ENCODE data around the gene ANKIB1. TPM values are rescaled to one million over a fixed set of nuclear protein-coding genes. Genes with fewer than 3 reads are reported as not detected.
"Not testable (repeated sequence)": the region's sequence is repeated elsewhere in the genome, so short reads cannot be mapped to it uniquely, and the experiment has no call there.

The ANKIB1 gene
- polyA plus RNA-seq, 1 donor (not counting 4 experiments of a cell fraction or from before 2014, with no cell fraction given) = 37.0 TPM

DNA sequence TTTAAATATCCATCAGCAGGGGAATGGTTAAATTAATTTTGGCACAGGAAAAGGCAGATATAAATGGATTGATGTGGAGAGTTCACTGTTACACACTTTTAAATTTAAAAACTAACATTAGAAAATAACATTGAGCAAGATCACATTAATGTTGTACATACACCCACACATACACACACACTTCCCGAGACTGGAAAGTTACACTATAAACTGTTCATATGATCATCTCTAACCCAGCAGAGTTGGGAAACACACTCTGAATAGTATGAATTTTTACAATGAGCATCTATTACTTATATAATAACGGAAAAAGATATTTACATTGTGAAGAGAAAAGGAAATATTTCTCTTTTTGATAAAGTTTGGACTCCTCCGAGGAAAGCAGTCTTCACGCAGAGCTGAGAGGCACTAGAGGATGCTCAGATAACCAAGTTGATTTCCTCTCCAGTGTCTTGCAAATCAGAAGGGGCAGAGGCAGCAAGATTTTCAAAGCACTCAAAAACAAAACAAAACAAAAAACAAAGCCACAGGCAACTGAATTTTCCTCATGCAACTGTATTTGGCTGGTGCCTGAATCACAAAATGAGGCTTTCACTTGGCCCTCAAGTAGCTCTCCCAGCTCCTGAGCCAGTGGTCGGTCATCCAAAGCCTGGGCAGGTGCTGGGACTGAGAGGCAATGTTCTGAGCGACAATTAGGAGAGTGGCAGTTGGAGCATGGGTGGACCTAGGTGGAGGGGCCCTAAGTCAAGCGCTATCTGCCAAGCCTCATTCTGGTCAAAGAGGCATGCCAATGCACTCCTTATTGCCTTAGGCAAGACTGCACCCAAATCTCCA lies 191.1 kb downstream of the ANKIB1 start:
- no peak for TF ChIP-seq EZH2 (IDR thresholded peaks at IDR 0.05; ENCODE audit: low read length)
- TF ChIP-seq, protein P1, sequence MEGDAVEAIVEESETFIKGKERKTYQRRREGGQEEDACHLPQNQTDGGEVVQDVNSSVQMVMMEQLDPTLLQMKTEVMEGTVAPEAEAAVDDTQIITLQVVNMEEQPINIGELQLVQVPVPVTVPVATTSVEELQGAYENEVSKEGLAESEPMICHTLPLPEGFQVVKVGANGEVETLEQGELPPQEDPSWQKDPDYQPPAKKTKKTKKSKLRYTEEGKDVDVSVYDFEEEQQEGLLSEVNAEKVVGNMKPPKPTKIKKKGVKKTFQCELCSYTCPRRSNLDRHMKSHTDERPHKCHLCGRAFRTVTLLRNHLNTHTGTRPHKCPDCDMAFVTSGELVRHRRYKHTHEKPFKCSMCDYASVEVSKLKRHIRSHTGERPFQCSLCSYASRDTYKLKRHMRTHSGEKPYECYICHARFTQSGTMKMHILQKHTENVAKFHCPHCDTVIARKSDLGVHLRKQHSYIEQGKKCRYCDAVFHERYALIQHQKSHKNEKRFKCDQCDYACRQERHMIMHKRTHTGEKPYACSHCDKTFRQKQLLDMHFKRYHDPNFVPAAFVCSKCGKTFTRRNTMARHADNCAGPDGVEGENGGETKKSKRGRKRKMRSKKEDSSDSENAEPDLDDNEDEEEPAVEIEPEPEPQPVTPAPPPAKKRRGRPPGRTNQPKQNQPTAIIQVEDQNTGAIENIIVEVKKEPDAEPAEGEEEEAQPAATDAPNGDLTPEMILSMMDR (optimal IDR thresholded peaks at IDR 0.05 in 1 of 3, IDR thresholded peaks at IDR 0.05 in 1 of 3, conservative IDR thresholded peaks at IDR 0.05 in 1 of 3; ENCODE audit: extremely low read depth in 1 of 3, insufficient read depth in 2 of 3, low read length in 3 of 3) = no peak
- Histone ChIP-seq H3K36me3 (ENCODE audit: control insufficient read depth in 2 of 2, extremely low read depth in 1 of 2, insufficient read depth in 2 of 2, low read length in 2 of 2) (no peaks in the 10 kb centered on the region), H3K9me3 (ENCODE audit: control insufficient read depth, low read depth, low read length) (no peaks in the 10 kb centered on the region), H3K9me1 (ENCODE audit: control insufficient read depth, extremely low read depth, insufficient read depth, low read length) (no peaks in the 10 kb centered on the region), H3K27ac (ENCODE audit: control insufficient read depth, insufficient read depth, low read length) (no peak overlapping the region), H3K27me3 (ENCODE audit: control insufficient read depth, extremely low read depth, insufficient read depth, low read length) (peaks cover 3% of the 10 kb centered on the region), H3K4me2 (ENCODE audit: control insufficient read depth, extremely low read depth, insufficient read depth, low read depth, low read length) (no peak overlapping the region), H3K79me2 (ENCODE audit: control insufficient read depth, insufficient read depth, low read length) (no peaks in the 10 kb centered on the region), H3K4me3 (ENCODE audit: control insufficient read depth in 2 of 3, extremely low read depth in 1 of 3, insufficient read depth in 2 of 3, low read depth in 1 of 3, low read length in 3 of 3) (no peak overlapping the region), H4K20me1 (ENCODE audit: control insufficient read depth, extremely low read depth, insufficient read depth, low read length) (no peaks in the 10 kb centered on the region), H2AFZ (ENCODE audit: control insufficient read depth, low read length) (no peak overlapping the region), H3K4me1 (ENCODE audit: control insufficient read depth, extremely low read depth, insufficient read depth, low read length) (no peaks in the 10 kb centered on the region), H3K9ac (ENCODE audit: control insufficient read depth, extremely low read depth, insufficient read depth, low read length) (no peak overlapping the region)
- DNase-seq (ENCODE audit: low read depth, low spot score) (no peak), FAIRE-seq (no peak)
- dilution Hi-C loops (cut with MboI; ENCODE audit: extremely low pct_ligation_motif_present, low sequenced_read_pairs) = no loop called here

DNA sequence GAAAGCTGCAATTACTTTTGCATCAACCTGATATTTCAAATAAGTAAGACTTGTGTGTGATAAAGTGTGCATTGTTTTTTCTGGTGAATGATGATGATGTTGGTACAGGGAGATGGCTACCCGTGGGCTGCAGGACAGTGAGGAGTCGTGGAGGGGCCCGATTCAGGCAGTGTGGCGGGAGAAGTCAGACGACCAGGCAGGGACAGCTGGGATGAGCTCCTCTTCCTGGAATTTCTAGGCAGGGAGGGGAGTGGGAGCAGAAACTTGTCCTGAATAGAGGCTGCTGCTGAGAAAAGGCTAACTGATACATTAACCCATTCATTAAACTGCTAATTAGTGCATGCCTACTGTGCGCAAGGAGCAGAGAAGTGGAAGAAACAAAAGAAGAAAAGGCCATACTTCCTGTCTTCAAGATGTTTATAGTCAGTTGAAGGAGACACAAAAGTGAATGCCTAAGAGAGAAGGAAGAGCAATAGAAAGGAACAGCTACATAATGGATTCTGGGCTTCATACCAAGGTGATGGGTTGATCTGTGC lies 192.2 kb downstream of the ANKIB1 start:
- Histone ChIP-seq H3K27ac (ENCODE audit: control insufficient read depth, insufficient read depth, low read length) (no peak overlapping the region), H3K4me3 (ENCODE audit: control insufficient read depth in 2 of 3, extremely low read depth in 1 of 3, insufficient read depth in 2 of 3, low read depth in 1 of 3, low read length in 3 of 3) (no peak overlapping the region), H3K9me1 (ENCODE audit: control insufficient read depth, extremely low read depth, insufficient read depth, low read length) (no peaks in the 10 kb centered on the region), H3K4me1 (ENCODE audit: control insufficient read depth, extremely low read depth, insufficient read depth, low read length) (no peaks in the 10 kb centered on the region), H3K4me2 (ENCODE audit: control insufficient read depth, extremely low read depth, insufficient read depth, low read depth, low read length) (no peak overlapping the region), H3K9ac (ENCODE audit: control insufficient read depth, extremely low read depth, insufficient read depth, low read length) (no peak overlapping the region), H3K27me3 (ENCODE audit: control insufficient read depth, extremely low read depth, insufficient read depth, low read length) (peaks cover 3% of the 10 kb centered on the region), H2AFZ (ENCODE audit: control insufficient read depth, low read length) (no peak overlapping the region), H3K36me3 (ENCODE audit: control insufficient read depth in 2 of 2, extremely low read depth in 1 of 2, insufficient read depth in 2 of 2, low read length in 2 of 2) (no peaks in the 10 kb centered on the region), H3K9me3 (ENCODE audit: control insufficient read depth, low read depth, low read length) (no peaks in the 10 kb centered on the region), H4K20me1 (ENCODE audit: control insufficient read depth, extremely low read depth, insufficient read depth, low read length) (no peaks in the 10 kb centered on the region), H3K79me2 (ENCODE audit: control insufficient read depth, insufficient read depth, low read length) (no peaks in the 10 kb centered on the region)
- DNase-seq (ENCODE audit: low read depth, low spot score) (no peak), FAIRE-seq (no peak)
- dilution Hi-C loops (cut with MboI; ENCODE audit: extremely low pct_ligation_motif_present, low sequenced_read_pairs) = no loop called here
- TF ChIP-seq EZH2 (IDR thresholded peaks at IDR 0.05; ENCODE audit: low read length) = no peak
- TF ChIP-seq, protein P1 (optimal IDR thresholded peaks at IDR 0.05 in 1 of 3, IDR thresholded peaks at IDR 0.05 in 1 of 3, conservative IDR thresholded peaks at IDR 0.05 in 1 of 3; ENCODE audit: extremely low read depth in 1 of 3, insufficient read depth in 2 of 3, low read length in 3 of 3) = no peak

DNA sequence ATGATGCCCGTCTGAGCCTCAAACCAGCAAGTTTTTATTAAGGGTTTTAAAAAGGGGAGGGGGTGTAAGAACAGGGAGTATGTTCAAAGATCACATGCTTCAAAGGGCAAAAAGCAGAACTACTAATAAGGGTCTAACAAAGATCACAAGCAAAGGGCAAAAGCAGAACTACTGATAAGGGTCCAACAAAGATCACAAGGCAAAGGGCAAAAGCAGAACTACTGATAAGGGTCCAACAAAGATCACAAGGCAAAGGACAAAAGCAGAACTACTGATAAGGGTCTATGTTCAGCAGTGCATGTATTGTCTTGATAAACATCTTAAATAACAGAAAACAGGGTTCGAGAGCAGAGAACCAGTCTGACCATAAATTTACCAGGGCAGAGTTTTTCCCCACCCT lies 196.9 kb downstream of the ANKIB1 start:
- H3K27me3 ChIP-seq (ENCODE audit: control insufficient read depth, extremely low read depth, insufficient read depth, low read length); H3K9me1 ChIP-seq (ENCODE audit: control insufficient read depth, extremely low read depth, insufficient read depth, low read length); dilution Hi-C loops (cut with MboI; ENCODE audit: extremely low pct_ligation_motif_present, low sequenced_read_pairs); H3K36me3 ChIP-seq (ENCODE audit: control insufficient read depth in 2 of 2, extremely low read depth in 1 of 2, insufficient read depth in 2 of 2, low read length in 2 of 2); H3K4me1 ChIP-seq (ENCODE audit: control insufficient read depth, extremely low read depth, insufficient read depth, low read length); H4K20me1 ChIP-seq (ENCODE audit: control insufficient read depth, extremely low read depth, insufficient read depth, low read length); H3K79me2 ChIP-seq (ENCODE audit: control insufficient read depth, insufficient read depth, low read length); H2AFZ ChIP-seq (ENCODE audit: control insufficient read depth, low read length); H3K4me2 ChIP-seq (ENCODE audit: control insufficient read depth, extremely low read depth, insufficient read depth, low read depth, low read length); H3K4me3 ChIP-seq (ENCODE audit: control insufficient read depth in 2 of 3, extremely low read depth in 1 of 3, insufficient read depth in 2 of 3, low read depth in 1 of 3, low read length in 3 of 3); H3K9me3 ChIP-seq (ENCODE audit: control insufficient read depth, low read depth, low read length); H3K27ac ChIP-seq (ENCODE audit: control insufficient read depth, insufficient read depth, low read length); DNase-seq (ENCODE audit: low read depth, low spot score); H3K9ac ChIP-seq (ENCODE audit: control insufficient read depth, extremely low read depth, insufficient read depth, low read length); FAIRE-seq: not testable (repeated sequence)
